ENCODE results near the gene TAF1D.
"Not testable (repeated sequence)": the region's sequence is repeated elsewhere in the genome, so short reads cannot be mapped to it uniquely, and the experiment has no call there.

The TAF1D gene

GRCh38 chr11:93747122-93747521, 5.8 kb upstream of the TAF1D start:
- no peaks in the 10 kb centered on the region for H3K9me3 ChIP-seq (ENCODE audit: control insufficient read depth, low read length)
- WGBS, 2 experiments (ENCODE audit: insufficient coverage in 2 of 2) = no CpG with 5 or more reads among the region's 1 CpG
- peaks cover 7% of the 10 kb centered on the region for H3K4me1 ChIP-seq (ENCODE audit: control insufficient read depth, insufficient read depth, low read length, poor library complexity, severe bottlenecking)
- no peak overlapping the region for H3K27ac ChIP-seq (ENCODE audit: low read depth, low read length, severe bottlenecking)
- H3K36me3 ChIP-seq (ENCODE audit: control insufficient read depth, insufficient read depth, low read length) = peaks cover 7% of the 10 kb centered on the region
- no peak overlapping the region for H3K4me3 ChIP-seq (ENCODE audit: extremely low read depth, insufficient read depth, low read length, poor library complexity, severe bottlenecking)

GRCh38 chr11:93746101-93746500, 4.8 kb upstream of the TAF1D start:
- Histone ChIP-seq H3K4me1 (ENCODE audit: control insufficient read depth, insufficient read depth, low read length, poor library complexity, severe bottlenecking) (peaks cover 7% of the 10 kb centered on the region), H3K36me3 (ENCODE audit: control insufficient read depth, insufficient read depth, low read length) (peaks cover 7% of the 10 kb centered on the region), H3K27ac (ENCODE audit: low read depth, low read length, severe bottlenecking) (no peak overlapping the region), H3K9me3 (ENCODE audit: control insufficient read depth, low read length) (no peaks in the 10 kb centered on the region), H3K4me3 (ENCODE audit: extremely low read depth, insufficient read depth, low read length, poor library complexity, severe bottlenecking) (no peak overlapping the region)
- WGBS, 2 experiments (ENCODE audit: insufficient coverage in 2 of 2) = 83 to 90% methylated on average over 1 to 2 of the region's 2 CpGs

- WGBS, 2 experiments (ENCODE audit: insufficient coverage in 2 of 2) = 60 to 93% methylated on average over 4 to 6 of the region's 12 CpGs
- not testable (repeated sequence) for H3K4me1 ChIP-seq (ENCODE audit: control insufficient read depth, insufficient read depth, low read length, poor library complexity, severe bottlenecking); H3K36me3 ChIP-seq (ENCODE audit: control insufficient read depth, insufficient read depth, low read length); H3K27ac ChIP-seq (ENCODE audit: low read depth, low read length, severe bottlenecking); H3K9me3 ChIP-seq (ENCODE audit: control insufficient read depth, low read length); H3K4me3 ChIP-seq (ENCODE audit: extremely low read depth, insufficient read depth, low read length, poor library complexity, severe bottlenecking)
Measured at GRCh38 chr11:93745005-93745755, 3.9 kb upstream of the TAF1D start.

GRCh38 chr11:93744669-93745004, 3.3 kb upstream of the TAF1D start:
- H3K36me3 ChIP-seq (ENCODE audit: control insufficient read depth, insufficient read depth, low read length) = peaks cover 12% of the 10 kb centered on the region
- H3K27ac ChIP-seq (ENCODE audit: low read depth, low read length, severe bottlenecking) = no peak overlapping the region
- H3K9me3 ChIP-seq (ENCODE audit: control insufficient read depth, low read length) = no peaks in the 10 kb centered on the region
- WGBS, 2 experiments (ENCODE audit: insufficient coverage in 2 of 2) = 90 to 93% methylated on average over 3 to 4 of the region's 7 CpGs
- peaks cover 7% of the 10 kb centered on the region for H3K4me1 ChIP-seq (ENCODE audit: control insufficient read depth, insufficient read depth, low read length, poor library complexity, severe bottlenecking)
- H3K4me3 ChIP-seq (ENCODE audit: extremely low read depth, insufficient read depth, low read length, poor library complexity, severe bottlenecking) = no peak overlapping the region

- 91 to 93% methylated on average over 22 to 23 of the region's 23 CpGs for WGBS, 2 experiments (ENCODE audit: insufficient coverage in 2 of 2)
- peaks cover 18% of the 10 kb centered on the region for H3K36me3 ChIP-seq (ENCODE audit: control insufficient read depth, insufficient read depth, low read length)
- H3K27ac ChIP-seq (ENCODE audit: low read depth, low read length, severe bottlenecking) = no peak overlapping the region
- H3K4me1 ChIP-seq (ENCODE audit: control insufficient read depth, insufficient read depth, low read length, poor library complexity, severe bottlenecking) = peaks cover 10% of the 10 kb centered on the region
- H3K4me3 ChIP-seq (ENCODE audit: extremely low read depth, insufficient read depth, low read length, poor library complexity, severe bottlenecking) = no peak overlapping the region
- H3K9me3 ChIP-seq (ENCODE audit: control insufficient read depth, low read length) = no peaks in the 10 kb centered on the region
Measured at GRCh38 chr11:93743291-93743690, 2.0 kb upstream of the TAF1D start.

- Histone ChIP-seq H3K4me3 (ENCODE audit: extremely low read depth, insufficient read depth, low read length, poor library complexity, severe bottlenecking) (peak overlapping the region; percentile 98), H3K36me3 (ENCODE audit: control insufficient read depth, insufficient read depth, low read length) (peaks cover 31% of the 10 kb centered on the region), H3K9me3 (ENCODE audit: control insufficient read depth, low read length) (no peaks in the 10 kb centered on the region), H3K27ac (ENCODE audit: low read depth, low read length, severe bottlenecking) (peak overlapping the region; percentile 95), H3K4me1 (ENCODE audit: control insufficient read depth, insufficient read depth, low read length, poor library complexity, severe bottlenecking) (peaks cover 10% of the 10 kb centered on the region)
- 0 to 3% methylated on average over 3 to 5 of the region's 8 CpGs for WGBS, 2 experiments (ENCODE audit: insufficient coverage in 2 of 2)
Measured at GRCh38 chr11:93741882-93742226, 559 bp upstream of the TAF1D start.

GRCh38 chr11:93740730-93741093, 583 bp downstream of the TAF1D start:
- H3K4me1 ChIP-seq (ENCODE audit: control insufficient read depth, insufficient read depth, low read length, poor library complexity, severe bottlenecking) = peaks cover 10% of the 10 kb centered on the region
- peak overlapping the region; percentile 95 for H3K27ac ChIP-seq (ENCODE audit: low read depth, low read length, severe bottlenecking)
- H3K9me3 ChIP-seq (ENCODE audit: control insufficient read depth, low read length) = no peaks in the 10 kb centered on the region
- peak overlapping the region; percentile 98 for H3K4me3 ChIP-seq (ENCODE audit: extremely low read depth, insufficient read depth, low read length, poor library complexity, severe bottlenecking)
- 0% methylated on average over 12 to 16 of the region's 20 CpGs for WGBS, 2 experiments (ENCODE audit: insufficient coverage in 2 of 2)
- peaks cover 40% of the 10 kb centered on the region for H3K36me3 ChIP-seq (ENCODE audit: control insufficient read depth, insufficient read depth, low read length)

GRCh38 chr11:93740031-93740729, 1.1 kb downstream of the TAF1D start:
- H3K4me3 ChIP-seq (ENCODE audit: extremely low read depth, insufficient read depth, low read length, poor library complexity, severe bottlenecking) = peak overlapping the region; percentile 98
- WGBS, 2 experiments (ENCODE audit: insufficient coverage in 2 of 2) = 1 to 3% methylated on average over 10 to 12 of the region's 18 CpGs
- H3K27ac ChIP-seq (ENCODE audit: low read depth, low read length, severe bottlenecking) = peak overlapping the region; percentile 95
- H3K36me3 ChIP-seq (ENCODE audit: control insufficient read depth, insufficient read depth, low read length) = peaks cover 45% of the 10 kb centered on the region
- H3K9me3 ChIP-seq (ENCODE audit: control insufficient read depth, low read length) = no peaks in the 10 kb centered on the region
- H3K4me1 ChIP-seq (ENCODE audit: control insufficient read depth, insufficient read depth, low read length, poor library complexity, severe bottlenecking) = peaks cover 13% of the 10 kb centered on the region

- Histone ChIP-seq H3K27ac (ENCODE audit: low read depth, low read length, severe bottlenecking) (no peak overlapping the region), H3K36me3 (ENCODE audit: control insufficient read depth, insufficient read depth, low read length) (peaks cover 60% of the 10 kb centered on the region), H3K4me3 (ENCODE audit: extremely low read depth, insufficient read depth, low read length, poor library complexity, severe bottlenecking) (peak overlapping the region; percentile 98), H3K4me1 (ENCODE audit: control insufficient read depth, insufficient read depth, low read length, poor library complexity, severe bottlenecking) (peaks cover 8% of the 10 kb centered on the region), H3K9me3 (ENCODE audit: control insufficient read depth, low read length) (no peaks in the 10 kb centered on the region)
- 29 to 50% methylated on average over 1 to 2 of the region's 6 CpGs for WGBS, 2 experiments (ENCODE audit: insufficient coverage in 2 of 2)
Measured at GRCh38 chr11:93738647-93739081, 2.6 kb downstream of the TAF1D start.

GRCh38 chr11:93737904-93738612, 3.2 kb downstream of the TAF1D start:
- Histone ChIP-seq H3K27ac (ENCODE audit: low read depth, low read length, severe bottlenecking) (no peak overlapping the region), H3K4me1 (ENCODE audit: control insufficient read depth, insufficient read depth, low read length, poor library complexity, severe bottlenecking) (peaks cover 8% of the 10 kb centered on the region), H3K36me3 (ENCODE audit: control insufficient read depth, insufficient read depth, low read length) (peaks cover 66% of the 10 kb centered on the region), H3K4me3 (ENCODE audit: extremely low read depth, insufficient read depth, low read length, poor library complexity, severe bottlenecking) (peak overlapping the region; percentile 98), H3K9me3 (ENCODE audit: control insufficient read depth, low read length) (no peaks in the 10 kb centered on the region)
- WGBS, 2 experiments (ENCODE audit: insufficient coverage in 2 of 2) = 67 to 100% methylated on average over 1 of the region's 6 CpGs

GRCh38 chr11:93736129-93736528, 5.2 kb downstream of the TAF1D start:
- Histone ChIP-seq H3K9me3 (ENCODE audit: control insufficient read depth, low read length) (no peaks in the 10 kb centered on the region), H3K27ac (ENCODE audit: low read depth, low read length, severe bottlenecking) (peak overlapping the region; percentile 44), H3K36me3 (ENCODE audit: control insufficient read depth, insufficient read depth, low read length) (peaks cover 79% of the 10 kb centered on the region), H3K4me3 (ENCODE audit: extremely low read depth, insufficient read depth, low read length, poor library complexity, severe bottlenecking) (no peak overlapping the region), H3K4me1 (ENCODE audit: control insufficient read depth, insufficient read depth, low read length, poor library complexity, severe bottlenecking) (peaks cover 8% of the 10 kb centered on the region)

Measured in mesodermal cell (in vitro differentiated cells).